ENCODE results near the gene ANKRD2.

ANKRD2 gene

DNA sequence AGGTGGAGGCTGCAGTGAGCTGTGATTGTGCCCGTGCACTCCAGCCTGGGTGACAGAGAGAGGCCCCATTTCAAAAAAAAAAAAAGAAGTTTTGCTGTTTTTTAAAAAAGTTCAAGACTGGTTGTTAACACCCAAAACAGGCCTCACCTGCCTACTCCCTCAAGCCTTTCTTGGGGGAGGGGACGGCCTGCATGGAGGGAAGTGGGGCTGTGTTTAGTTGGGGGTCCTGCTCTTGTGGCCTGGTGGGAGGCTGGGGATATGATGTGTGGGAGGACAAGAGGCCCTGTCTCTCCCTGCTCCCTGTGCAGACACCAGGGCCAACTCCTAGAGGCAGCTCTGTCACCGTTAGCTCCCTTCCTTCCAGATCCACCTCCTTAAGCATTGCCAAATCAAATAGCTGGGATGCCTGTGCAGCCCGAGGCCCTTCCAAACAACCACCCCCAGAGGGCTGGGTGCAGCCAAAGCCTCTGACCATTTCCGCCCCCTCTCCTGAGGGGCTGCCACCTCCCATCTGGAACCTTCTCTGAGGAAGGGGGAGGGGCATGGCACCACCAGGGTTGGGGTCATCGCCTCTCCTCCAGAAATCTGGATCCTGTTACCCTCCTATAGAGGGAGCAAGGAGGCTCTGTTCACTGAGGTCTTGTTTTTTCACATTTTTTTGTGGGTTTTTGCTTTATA is 32.9 kb upstream of the ANKRD2 start:
- TF ChIP-seq, protein P1, sequence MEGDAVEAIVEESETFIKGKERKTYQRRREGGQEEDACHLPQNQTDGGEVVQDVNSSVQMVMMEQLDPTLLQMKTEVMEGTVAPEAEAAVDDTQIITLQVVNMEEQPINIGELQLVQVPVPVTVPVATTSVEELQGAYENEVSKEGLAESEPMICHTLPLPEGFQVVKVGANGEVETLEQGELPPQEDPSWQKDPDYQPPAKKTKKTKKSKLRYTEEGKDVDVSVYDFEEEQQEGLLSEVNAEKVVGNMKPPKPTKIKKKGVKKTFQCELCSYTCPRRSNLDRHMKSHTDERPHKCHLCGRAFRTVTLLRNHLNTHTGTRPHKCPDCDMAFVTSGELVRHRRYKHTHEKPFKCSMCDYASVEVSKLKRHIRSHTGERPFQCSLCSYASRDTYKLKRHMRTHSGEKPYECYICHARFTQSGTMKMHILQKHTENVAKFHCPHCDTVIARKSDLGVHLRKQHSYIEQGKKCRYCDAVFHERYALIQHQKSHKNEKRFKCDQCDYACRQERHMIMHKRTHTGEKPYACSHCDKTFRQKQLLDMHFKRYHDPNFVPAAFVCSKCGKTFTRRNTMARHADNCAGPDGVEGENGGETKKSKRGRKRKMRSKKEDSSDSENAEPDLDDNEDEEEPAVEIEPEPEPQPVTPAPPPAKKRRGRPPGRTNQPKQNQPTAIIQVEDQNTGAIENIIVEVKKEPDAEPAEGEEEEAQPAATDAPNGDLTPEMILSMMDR (IDR thresholded peaks at IDR 0.05), result no peak
- Histone ChIP-seq H3K36me3 (ENCODE audit: control insufficient read depth, insufficient read depth, low read length) (no peaks in the 10 kb centered on the region), H3K4me3 (ENCODE audit: low read depth, low read length) (no peak overlapping the region), H3K9me3 (ENCODE audit: control insufficient read depth, low read length) (no peaks in the 10 kb centered on the region), H3K9ac (no peak overlapping the region), H3K4me2 (ENCODE audit: low read length) (no peak overlapping the region), H3K27me3 (ENCODE audit: control insufficient read depth, insufficient read depth, low read length) (no peaks in the 10 kb centered on the region), H3K4me1 (peaks cover 12% of the 10 kb centered on the region), H3K79me2 (peaks cover 14% of the 10 kb centered on the region), H3K27ac (no peak overlapping the region), H2AFZ (no peak overlapping the region)

DNA sequence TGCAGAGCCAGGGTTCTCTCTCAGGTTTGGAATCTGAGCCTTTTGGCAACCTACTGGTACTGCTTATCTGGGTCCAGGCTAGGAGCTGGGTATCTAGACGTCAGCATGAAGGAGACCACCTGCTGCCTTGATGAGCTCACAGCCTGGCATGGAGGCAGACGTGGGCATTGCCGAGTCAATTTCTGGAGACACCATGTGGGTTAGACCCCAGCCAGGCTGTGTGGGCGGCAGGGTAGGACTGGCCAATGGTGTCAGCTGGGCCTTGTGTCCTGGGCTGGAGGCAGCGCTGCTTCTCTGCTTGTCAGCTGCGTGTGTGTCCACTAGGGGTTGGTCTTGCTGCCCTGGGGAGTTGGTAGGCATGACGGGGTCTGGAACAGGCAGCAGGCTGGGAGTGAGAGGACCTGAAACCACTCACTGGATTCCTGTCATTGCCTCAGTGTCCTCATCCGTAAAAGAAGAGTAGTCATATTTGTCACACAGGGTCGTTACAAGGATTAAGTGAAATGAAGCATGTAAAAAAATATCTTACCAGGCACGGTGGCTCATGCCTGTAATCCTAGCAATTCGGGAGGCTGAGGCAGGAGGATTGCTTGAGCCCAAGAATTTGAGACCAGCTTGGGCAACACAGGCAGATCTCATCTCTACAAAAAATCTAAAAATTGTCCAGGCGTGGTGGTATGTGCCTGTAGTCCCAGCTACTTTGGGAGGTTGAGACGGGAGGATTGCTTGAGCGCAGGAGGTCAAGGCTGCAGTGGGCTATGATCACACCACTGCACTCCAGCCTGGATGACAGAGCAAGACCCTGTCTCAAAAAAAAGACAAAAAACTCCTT is 31.7 kb upstream of the ANKRD2 start:
- Histone ChIP-seq H3K27me3 (ENCODE audit: control insufficient read depth, insufficient read depth, low read length) (no peaks in the 10 kb centered on the region), H3K36me3 (ENCODE audit: control insufficient read depth, insufficient read depth, low read length) (no peaks in the 10 kb centered on the region), H2AFZ (no peak overlapping the region), H3K27ac (no peak overlapping the region), H3K79me2 (peaks cover 4% of the 10 kb centered on the region), H3K4me3 (ENCODE audit: low read depth, low read length) (no peak overlapping the region), H3K4me2 (ENCODE audit: low read length) (no peak overlapping the region), H3K4me1 (peaks cover 12% of the 10 kb centered on the region), H3K9ac (no peak overlapping the region), H3K9me3 (ENCODE audit: control insufficient read depth, low read length) (no peaks in the 10 kb centered on the region)
- TF ChIP-seq, protein P1 (IDR thresholded peaks at IDR 0.05), result no peak

DNA sequence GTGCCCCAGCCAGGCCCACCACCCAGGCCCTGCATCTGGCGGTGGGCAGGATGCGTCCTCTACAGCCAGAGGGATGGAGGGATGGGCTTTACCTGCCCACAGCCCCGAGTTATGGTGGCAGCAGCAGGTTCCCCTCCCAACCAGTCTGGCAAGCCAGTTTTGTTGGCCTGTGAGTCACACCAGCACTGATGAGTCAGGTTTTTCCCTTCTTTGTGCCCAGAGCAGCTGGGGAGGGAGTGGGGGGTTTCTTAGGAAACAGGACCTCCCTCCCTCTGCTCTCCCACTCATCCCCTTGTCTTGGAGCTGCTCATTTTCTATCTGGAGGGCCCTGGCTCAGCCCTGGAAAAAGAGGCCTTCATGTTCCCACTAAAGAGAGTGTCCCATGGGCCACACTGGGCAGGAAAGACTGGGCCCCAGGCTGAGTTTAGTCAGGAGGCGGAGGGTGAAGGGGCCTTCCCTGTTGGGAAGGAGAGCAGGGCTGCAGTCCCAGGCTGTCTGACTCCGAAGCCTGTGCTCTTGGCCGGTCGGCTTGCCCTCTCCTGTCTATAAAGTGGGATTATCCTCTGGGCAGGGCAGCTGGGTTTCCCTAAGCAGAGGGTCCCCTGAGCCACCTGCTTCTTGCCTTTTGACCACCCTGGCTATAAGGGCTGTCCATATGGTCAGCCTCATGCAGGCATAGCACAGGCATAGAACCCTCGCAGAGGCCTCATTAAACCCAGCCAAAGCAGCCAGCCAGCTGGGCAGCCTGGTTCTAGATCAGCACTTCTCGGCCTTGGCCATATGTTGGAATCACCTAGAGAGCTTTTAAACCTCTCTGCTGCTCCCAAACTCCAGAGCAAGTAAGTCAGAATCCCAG is 30.2 kb upstream of the ANKRD2 start:
- H3K9me3 ChIP-seq (ENCODE audit: control insufficient read depth, low read length), result no peaks in the 10 kb centered on the region
- no peak overlapping the region for H3K4me3 ChIP-seq (ENCODE audit: low read depth, low read length)
- peak overlapping the region; percentile 53 for H3K27ac ChIP-seq
- H2AFZ ChIP-seq, result no peak overlapping the region
- H3K9ac ChIP-seq, result no peak overlapping the region
- H3K4me1 ChIP-seq, result peaks cover 12% of the 10 kb centered on the region
- no peak overlapping the region for H3K4me2 ChIP-seq (ENCODE audit: low read length)
- H3K79me2 ChIP-seq, result peaks cover 3% of the 10 kb centered on the region
- no peaks in the 10 kb centered on the region for H3K36me3 ChIP-seq (ENCODE audit: control insufficient read depth, insufficient read depth, low read length)
- H3K27me3 ChIP-seq (ENCODE audit: control insufficient read depth, insufficient read depth, low read length), result no peaks in the 10 kb centered on the region
- TF ChIP-seq, protein P1 (IDR thresholded peaks at IDR 0.05), result no peak

DNA sequence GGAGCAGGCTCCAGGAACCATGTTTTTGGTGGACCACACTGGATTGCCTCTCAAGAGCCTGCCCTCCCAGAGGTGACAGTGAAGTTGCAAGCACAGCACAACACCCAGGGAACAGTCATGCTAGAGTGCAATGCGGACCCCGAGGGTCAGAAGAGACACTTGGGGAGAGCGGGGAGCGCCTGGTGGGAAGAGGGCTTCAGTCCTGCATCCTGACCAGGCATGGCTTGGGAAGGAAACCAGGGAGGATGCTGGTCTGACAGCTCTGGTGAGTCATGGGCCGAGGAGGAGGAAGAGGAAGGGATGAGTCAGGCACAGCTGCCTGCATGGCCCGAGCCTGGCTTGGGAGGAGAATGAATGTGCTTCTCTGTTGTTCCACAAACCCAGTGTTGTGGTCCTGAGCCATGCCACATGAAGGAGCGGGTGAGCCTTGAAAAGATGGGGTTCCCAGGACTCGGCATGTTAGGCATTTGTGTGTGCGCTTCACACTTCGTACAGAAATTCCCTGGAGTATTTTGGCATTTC is 29.5 kb upstream of the ANKRD2 start:
- Histone ChIP-seq H3K9ac (no peak overlapping the region), H3K27me3 (ENCODE audit: control insufficient read depth, insufficient read depth, low read length) (no peaks in the 10 kb centered on the region), H3K4me2 (ENCODE audit: low read length) (no peak overlapping the region), H3K27ac (peak overlapping the region; percentile 53), H3K36me3 (ENCODE audit: control insufficient read depth, insufficient read depth, low read length) (no peaks in the 10 kb centered on the region), H3K9me3 (ENCODE audit: control insufficient read depth, low read length) (no peaks in the 10 kb centered on the region), H2AFZ (no peak overlapping the region), H3K4me3 (ENCODE audit: low read depth, low read length) (no peak overlapping the region), H3K79me2 (peaks cover 2% of the 10 kb centered on the region), H3K4me1 (peaks cover 12% of the 10 kb centered on the region)
- TF ChIP-seq, protein P1 (IDR thresholded peaks at IDR 0.05), result no peak
